Hepatic stellate cell (primary cell): ENCODE results near the gene ACACA.

Experiments
- DNase-seq: peaks from one replicate; pipeline ENCODE4 v3.0.0; 2011; ENCODE audit warnings: low spot score

The ACACA gene

DNA sequence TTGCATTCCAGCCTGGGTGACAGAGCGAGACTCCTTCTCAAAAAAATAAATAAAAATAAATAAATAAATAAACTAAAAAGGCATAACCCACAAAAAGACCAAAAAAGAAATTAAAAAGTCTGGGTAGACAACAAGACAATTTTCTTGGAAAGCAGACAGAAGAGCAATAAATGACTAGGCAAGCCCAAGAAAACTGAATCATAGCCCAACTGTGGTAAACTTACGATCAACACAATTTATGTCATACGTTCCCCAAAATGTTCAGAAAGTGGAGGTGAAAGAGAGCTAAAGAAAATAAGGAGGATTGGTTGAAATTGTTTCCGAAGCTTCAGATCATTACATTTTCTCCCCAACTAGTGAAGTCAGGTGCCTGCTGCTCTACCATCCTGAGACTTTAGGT, 62.1 kb downstream of the ACACA start:
- no peak for DNase-seq

DNA sequence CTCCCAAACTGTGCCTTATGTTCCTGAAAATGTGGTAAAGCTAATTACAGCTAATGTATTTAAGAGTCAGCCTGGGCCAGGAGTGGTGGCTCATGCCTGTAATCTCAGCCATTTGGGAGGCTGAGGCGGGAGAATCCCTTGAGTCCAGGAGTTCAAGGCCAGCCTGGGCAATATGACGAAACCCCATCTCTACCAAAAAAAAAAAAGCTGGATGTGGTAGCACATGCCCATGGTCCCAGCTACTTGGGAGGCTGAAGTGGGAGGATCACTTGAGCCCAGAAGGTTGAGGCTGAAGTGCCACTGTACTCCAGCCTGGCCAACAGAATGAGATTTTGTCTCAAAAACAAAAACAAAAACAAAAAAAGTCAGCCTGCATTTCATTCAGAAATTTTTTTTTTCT, 64.0 kb downstream of the ACACA start:
- DNase-seq = no peak

DNA sequence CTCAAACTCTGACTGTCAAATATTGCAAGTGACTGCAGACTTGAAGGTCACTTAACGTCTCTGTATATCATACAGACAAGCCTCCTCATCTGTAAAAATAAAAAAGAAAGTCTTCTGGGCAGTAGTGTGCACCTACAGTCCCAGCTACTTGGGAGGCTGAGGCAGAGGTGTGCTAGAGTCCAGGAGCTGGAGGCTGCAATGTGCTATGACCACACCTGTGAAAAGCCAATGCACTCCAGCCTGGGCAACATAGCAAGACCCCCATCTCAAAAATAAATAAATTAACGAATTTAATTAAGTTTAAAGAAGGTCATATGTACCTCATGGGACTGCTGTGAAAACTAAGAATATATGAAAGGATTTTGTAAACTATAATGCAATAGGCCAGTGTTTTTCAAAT, 65.8 kb downstream of the ACACA start:
- DNase-seq = no peak

DNA sequence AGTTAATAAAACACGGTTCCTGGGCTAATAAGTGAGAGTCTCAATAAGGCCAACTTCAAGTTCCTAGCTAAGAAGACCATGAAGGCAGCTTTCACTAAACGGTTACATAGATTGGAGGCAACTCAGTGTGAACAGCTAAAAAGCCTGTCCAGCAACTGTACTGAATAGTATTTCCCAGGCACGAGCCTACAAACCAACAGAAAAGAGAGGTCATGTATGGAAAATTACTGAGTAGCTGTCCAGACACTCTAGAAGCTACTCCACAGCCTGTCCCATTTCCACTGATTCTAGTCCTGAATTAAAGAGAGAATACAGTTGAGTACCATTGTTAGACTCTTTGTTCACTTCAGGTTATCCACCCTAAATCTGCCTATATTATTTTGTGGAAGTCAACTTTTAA, 67.3 kb downstream of the ACACA start:
- DNase-seq = no peak

DNA sequence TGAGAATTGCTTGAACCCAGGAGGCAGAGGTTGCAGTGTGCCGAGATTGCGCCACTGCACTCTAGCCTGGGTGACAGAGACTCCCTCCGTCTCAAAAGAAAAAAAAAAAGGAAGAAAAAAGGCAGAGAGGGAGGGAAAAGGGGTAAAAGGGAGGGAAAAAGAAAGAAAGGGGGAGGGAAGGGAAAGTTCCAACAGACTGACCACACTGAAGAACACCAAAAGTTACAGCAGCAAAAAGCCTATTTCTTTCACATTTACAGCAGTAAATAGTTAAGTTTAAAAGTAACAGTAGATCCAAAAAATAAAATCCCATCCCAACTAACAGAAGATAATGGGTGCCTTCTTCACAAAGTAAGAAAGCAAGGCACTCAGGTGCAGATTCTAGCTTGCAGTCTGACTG, 67.8 kb downstream of the ACACA start:
- DNase-seq = no peak

DNA sequence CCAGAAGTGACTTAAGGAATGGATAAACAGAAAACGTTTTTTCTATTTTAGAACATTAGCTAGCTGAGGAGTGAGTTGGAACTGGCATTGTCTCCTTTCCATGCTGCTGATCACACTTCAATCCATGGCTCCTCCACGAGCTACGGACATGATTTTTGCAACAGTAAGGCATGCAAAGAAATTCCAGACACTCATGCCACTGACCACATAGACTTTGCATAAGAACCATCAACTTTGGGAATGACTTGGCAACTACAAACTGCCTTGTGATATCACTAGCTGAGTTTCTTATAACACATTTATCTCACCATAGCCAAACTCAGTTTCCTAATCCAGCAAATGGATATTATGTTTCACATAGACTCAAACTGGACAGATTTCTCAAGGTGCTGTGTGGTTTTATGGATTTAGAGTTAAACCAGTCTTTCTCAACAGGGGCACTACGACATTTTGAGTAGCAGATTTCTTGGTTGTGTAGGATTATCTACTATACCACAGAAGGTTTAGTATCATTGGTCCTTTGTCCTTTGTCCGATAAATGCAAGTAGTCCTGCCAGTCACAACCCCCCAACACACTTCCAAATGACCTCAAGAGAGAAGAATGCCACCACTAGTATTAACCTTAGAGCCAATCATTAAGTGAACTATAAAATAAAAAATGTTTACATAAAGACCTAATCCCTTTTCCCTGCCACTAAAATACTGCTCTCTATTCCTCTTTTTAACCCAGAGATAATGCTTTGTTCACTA, 79.1 kb downstream of the ACACA start:
- DNase-seq = peak; percentile 19

DNA sequence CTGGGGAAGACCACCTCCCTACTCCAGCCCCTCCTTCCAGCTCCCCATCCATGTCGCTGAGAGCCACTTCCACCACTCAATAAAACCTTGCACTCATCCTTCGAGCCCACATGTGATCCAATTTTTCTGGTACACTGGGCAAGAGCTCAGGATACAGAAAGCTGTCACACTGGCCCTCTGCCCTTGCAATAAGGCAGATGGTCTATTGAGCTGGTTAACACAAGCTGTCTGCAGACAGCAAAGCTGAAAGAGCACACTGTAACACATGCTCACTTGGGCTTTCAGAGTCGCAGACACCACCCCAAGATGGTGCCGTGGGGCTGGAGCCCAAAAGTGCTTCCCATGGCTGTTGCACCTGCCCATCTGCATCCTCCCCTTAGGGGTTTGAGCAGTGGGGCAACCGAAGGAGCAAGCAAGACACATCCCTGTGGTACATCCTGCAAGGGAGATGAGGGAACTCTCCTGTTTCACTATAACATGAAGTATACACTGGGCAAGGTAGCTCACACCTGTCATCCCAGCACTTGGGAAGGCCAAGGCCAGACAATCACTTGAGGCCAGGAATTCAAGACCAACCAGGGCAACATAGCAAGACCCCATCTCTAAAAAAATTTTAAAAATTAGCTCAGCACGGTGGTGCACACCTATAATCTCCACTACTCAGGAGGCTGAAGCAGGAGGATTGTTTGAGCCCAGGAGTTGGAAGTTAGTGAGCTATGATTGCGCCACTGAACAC, 83.6 kb downstream of the ACACA start:
- DNase-seq = no peak

DNA sequence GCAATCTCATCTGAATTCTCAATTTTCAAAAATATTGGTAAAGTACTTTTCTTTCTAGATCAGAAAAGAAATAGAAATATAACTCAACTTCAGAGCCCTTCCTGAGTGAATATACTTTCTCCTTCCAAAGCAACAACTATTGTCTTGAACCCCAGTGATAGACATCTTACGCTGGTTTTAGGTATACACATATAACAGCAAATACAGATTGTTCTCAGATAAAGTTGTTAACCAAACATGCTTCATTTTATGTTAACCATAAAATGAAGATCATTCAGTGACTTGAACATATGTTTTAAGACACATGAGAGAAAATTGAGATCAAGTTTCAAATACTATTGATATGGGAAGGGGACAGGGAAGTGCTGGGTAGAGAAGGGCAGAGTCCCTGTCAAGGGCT, 84.5 kb downstream of the ACACA start:
- no peak for DNase-seq

DNA sequence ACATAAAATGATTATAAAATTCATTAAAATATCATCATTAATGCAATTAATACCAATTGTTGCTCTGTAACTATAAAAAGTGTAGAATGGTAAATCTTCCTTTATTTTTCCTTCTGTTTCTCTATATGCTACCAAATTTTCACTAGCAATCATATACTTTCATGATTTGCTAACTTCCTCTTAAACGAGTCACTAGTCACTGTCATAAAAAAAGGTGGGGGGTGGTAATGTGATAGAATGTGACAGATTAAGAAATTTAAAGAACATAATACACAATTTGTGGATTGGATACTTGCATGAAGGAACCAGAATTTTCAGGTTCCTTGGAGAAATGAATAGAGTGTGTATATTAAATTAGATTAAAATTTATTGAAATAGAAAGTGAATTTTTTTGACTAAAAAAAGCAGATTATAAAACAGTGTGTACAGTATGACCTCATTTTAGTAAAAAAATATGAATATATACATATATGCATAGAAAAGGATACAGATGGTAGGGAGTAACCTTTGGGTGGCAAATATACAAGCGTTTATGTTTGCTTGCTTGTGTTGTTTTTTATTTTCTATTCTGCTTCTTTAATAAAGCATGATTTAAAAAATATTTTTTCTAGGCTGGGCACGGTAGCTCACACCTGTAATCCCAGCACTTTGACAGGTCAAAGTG, 87.6 kb downstream of the ACACA start:
- DNase-seq = no peak

DNA sequence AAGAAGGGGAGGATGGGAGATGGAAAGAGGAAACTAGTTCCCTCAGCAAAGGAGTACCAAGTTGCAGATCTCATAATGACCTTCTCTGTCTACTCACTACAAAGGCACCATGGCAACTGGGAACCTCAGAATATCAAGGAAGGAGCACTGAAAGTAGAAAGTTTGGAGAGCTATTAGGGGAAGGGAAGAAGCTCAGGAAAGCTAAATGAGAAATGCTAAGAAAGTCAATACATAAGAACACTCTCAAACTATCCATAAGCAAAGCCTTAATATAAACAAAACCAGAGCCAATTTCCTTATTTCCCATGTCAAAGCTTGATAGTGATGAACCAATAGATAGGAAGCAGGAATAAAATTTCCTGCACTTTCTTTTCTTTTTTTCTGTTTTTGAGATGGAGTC, 88.8 kb downstream of the ACACA start:
- no peak for DNase-seq

DNA sequence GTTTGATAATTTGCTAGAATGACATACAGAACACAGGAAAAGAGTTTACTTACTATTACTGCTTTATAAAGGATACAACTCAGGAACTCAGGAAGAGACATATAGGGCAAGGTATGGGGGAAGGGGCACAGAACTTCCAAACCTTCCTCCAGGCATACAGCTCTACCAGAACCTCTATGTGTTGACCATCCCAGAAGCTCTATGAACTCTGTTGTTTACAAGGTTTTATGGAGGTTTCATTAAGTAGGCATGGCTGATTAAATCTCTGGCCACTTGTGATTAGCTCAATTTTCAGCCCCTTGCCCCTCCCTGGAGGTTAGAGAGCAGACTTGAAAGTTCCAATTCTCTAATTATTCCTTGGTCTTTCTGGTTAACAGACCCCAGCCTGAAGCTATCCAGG, 91.0 kb downstream of the ACACA start:
- DNase-seq = no peak

DNA sequence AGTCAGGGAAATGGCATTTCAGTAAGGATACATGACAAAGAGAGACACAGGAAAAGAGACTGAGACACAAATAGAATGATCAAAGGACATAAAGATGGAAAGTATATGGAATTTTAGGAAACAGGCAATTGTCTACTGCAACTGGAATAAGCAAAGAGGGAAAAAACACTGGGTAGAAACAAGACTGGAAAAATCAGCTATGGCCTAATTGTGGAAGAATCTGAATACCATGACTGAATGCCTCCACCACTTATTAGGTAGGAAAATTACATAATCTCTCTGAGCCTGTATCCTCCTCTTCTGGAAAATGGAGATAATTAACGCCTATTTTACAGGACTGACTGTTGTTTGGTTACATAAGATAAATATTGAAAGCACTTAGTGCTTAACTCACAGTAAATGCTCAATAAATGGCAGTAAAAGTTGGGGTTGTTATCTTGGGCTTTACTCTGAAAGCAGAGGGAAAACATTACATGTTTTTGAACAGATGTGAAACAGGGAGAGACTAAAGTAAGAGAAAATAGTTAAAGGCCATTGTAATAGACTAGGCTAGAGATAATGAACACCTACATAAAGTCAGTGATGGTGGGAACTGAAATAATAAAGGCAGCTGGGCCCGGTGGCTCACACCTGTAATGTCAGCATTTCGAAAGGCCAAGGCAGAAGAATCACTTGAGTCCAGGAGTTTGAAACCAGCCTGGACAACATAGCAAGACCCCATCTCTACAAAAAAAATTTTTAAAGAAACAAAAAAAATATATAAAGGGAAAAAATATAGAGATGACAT, 94.3 kb downstream of the ACACA start:
- DNase-seq = no peak

DNA sequence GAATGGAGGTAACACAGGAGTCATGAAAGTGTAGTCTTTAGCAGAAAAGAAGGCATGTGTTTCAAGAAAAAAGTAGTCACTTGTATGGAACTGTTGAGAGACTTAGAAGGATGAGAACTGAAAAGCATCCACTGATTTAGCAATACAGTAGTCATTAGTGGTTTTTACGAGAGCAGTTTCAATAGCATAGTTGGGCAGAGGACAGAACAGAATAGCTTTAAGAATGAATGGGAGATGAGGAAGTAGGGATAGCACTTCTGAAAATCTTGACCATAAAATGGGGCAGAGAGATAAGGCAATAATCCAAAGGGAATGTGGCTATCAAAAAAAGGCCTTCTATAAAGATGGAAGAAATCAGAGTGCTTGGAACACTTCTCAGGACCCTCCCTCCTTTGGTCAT, 95.7 kb downstream of the ACACA start:
- no peak for DNase-seq

DNA sequence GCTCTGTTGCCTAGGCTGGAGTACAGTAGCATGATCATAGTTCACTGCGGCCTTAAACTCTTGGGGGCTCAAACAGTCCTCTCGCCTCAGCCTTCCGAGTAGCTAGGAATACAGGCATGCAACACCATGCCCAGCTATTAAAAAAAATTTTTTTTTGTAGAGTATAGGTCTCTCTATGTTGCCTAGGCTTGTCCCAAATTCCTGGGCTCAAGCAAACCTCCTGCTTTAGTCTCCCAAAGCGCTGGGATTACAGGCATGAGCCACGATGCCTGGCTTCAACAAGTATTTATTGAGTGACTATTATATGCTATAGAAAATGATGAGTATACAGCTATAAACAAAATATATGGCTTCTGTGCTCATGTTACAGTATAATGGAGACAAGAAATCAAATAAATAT, 97.6 kb downstream of the ACACA start:
- no peak for DNase-seq

DNA sequence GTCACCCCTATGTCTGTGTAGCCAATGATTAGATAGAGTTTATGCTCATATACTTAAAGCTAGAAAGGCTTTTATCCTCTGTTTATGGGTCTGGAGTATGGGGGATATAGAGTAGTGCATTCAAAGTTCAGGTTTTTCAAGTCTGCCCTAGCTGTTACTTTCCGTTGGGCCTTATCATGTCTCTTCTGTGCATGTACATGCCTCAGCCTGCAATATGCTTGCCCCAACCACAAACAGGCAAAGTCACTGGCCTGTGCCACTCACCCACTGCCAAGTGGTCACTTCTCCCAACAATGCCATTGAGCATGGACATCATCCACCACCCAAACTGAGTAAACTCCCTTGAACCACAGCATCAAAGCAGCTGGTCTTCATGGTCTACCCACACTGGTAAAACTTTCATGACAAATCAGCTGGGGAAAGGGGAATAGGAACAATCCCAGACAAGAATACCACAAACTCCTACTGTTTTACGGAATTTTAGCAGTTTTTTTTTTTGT, 101.2 kb downstream of the ACACA start:
- no peak for DNase-seq

DNA sequence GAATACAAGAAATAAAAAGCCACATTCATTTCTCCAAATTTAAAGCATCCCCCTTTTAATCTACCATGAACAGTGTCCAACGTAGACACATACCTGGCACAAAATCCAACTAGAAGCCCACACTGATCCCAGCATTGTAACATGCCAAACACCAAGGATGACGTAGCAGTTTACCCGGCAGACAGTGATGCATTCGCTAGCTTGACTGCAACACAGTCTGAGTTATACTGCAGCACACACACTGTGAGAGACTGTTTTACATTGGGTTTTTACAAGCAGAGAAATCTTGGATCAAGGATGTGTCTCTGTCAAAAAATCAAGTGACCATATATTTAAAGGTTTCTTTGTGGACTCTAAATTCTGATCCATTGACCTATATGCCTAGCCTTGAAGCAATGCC, 105.3 kb downstream of the ACACA start:
- DNase-seq = no peak

DNA sequence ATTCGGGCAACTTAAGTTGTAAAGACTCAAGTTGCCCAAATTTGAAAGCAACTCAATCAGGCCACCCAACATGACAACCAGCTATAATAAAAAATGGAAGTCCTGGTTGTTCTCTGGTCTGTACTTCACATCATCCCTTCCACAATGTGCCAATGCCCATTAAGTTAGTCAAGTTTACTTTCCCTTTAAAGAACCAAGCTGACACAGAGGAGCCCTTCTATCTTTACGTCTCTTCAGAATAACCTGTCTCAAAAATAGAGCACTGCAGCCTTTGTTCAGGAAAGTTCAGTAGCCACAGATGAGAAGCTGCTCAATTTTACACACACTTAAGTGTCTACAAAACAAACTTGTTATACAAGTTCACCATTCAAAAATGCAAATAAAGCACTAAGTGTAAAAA, 106.0 kb downstream of the ACACA start:
- DNase-seq = no peak

DNA sequence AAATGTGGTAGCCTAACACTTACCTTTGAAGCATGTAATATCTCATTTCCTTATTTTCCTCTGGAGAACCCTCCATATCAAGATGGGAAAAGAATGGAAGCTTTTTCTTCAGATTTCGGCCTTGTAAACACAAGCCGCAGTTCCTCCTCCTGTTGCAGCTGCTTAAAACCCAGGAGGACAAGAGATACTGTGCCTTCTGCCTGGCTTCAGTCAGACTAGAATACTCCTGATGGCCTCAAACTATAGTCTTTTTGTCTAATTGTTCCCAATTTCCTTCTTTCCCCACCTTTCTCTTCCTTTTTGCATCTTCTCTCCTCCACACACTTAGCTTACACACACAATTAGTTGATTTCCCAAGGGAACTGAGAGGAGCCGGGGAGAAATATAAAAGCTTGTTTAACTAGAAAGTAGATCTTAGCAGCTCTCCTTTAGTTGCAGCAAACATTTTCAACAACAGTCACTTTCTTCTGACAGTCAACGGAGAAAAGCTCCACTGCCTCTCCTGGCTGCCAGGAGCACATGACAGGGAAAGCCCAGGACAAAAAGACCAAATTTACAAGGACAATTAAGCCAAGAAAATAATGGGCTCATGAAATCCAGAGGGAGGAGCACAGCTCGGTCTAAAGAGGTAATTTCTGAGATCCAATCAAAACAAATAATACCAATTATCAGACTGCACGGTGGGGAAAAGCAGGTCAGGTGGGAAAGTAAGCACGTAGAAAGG, 107.2 kb downstream of the ACACA start:
- no peak for DNase-seq

DNA sequence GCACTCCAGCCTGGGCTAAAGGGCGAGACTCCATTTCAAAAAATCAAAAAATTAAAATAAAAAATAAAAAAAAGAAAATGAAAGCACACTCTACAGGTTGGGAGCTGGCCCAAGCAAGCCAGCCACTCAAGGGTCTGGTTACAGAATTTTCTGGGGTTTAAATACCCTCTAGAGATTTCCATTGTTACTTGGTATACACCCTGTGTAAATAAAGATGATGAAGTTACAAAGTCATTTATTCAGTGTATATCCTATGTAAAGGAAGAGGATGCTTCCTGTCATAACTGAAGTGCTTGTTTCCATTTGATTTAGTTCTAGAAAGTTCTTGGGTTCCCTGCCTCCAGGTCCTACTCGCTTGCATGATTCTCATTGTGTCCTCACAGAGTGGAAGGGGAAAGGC, 110.7 kb downstream of the ACACA start:
- no peak for DNase-seq

DNA sequence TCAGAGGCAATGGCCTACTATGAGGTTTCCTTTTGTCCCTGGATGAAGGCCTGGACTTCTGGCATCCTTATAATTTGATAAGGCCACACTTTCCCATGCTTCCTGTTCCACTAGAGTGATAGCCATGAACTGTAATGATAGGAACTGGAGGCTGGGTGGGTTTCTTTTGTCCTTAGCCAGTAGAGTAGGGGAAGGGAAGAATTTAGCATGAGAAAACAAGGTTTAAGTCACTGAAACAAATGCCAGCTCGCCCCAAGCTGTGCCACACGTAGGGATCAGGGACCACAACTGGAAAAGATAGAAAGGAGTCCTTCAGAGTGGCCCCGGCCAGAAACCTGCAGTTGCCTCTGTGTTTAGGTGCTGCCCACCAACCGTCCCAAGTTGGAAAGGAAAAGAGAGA, 111.7 kb downstream of the ACACA start:
- DNase-seq = no peak

DNA sequence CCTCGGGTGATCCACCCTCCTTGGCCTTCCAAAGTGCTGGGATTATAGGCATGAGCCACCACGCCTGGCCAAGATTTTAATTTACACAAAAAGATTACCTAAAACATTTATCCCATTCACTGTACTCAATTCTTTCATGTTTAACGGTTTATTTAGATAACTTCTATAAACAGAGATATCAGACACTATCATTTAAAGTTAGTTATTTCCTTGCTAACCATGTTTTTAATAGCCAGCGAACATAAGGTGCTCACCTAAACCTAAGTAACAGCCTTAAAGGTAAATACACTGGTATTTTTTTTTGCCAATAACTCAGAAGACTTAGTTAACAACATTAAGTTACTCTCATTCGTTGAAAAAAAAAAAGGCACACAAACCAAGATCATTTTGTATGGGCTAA, 112.9 kb downstream of the ACACA start:
- no peak for DNase-seq
